H1 (cell line): ENCODE results near the gene TRIM7. TPM values are rescaled to one million over a fixed set of nuclear protein-coding genes. Genes with fewer than 3 reads are reported as not detected.

ENCODE experiments used
- CTCF ChIA-PET: fragments of 300-600 bp; sonication (Branson Sonifier 250); formaldehyde crosslinking; loops from one replicate; lab custom pipeline; 2021; ENCODE audit not compliant: partially characterized antibody; lab: Charles Lee
- POLR2A ChIA-PET: fragments of 300-600 bp; sonication (Branson Sonifier 250); formaldehyde crosslinking; loops from one replicate; lab custom pipeline; 2021; ENCODE audit warnings: inconsistent platforms; ENCODE audit not compliant: partially characterized antibody; lab: Charles Lee
- DNase-seq, 2 experiments: peaks; one replicate each; pipeline versions ENCODE4 v3.0.0 to v3.0.0-alpha.2; 2010 to 2022; ENCODE audit warnings: low spot score in 2 of 2, low read depth in 1 of 2, mixed read lengths in 1 of 2
- FAIRE-seq: peaks from 2 replicates; lab custom pipeline; 2011; peaks lifted over from hg19 to GRCh38; lab: Jason Lieb, UNC
- H2AFZ ChIP-seq: 2 replicates; pipeline ENCODE4 v1.8.1; 2012; ENCODE audit warnings: low read length, inconsistent platforms
- H2AK5ac ChIP-seq: 2 replicates; pipeline ENCODE4 v1.6.1; 2013; ENCODE audit warnings: low read depth, low read length
- H2BK120ac ChIP-seq: replicated peaks from 2 replicates; pipeline ENCODE3; 2013; ENCODE audit warnings: low read depth, low read length, inconsistent platforms
- H2BK12ac ChIP-seq: 2 replicates; pipeline ENCODE4 v1.6.1; 2013; ENCODE audit warnings: low read depth, low read length
- H2BK15ac ChIP-seq: 2 replicates; pipeline ENCODE4 v1.6.1; 2013; ENCODE audit warnings: low read length
- H2BK20ac ChIP-seq: 2 replicates; pipeline ENCODE4 v1.6.1; 2013; ENCODE audit warnings: low read length
- H2BK5ac ChIP-seq: 2 replicates; pipeline ENCODE4 v1.6.1; 2013; ENCODE audit warnings: low read depth, low read length
- H3K14ac ChIP-seq: 2 replicates; pipeline ENCODE4 v1.6.1; 2013; ENCODE audit warnings: inconsistent platforms; ENCODE audit not compliant: insufficient read length
- H3K18ac ChIP-seq: 2 replicates; pipeline ENCODE4 v1.6.1; 2013; ENCODE audit warnings: low read length; ENCODE audit errors: extremely low read depth
- H3K23ac ChIP-seq: 2 replicates; pipeline ENCODE4 v1.6.1; 2013; ENCODE audit warnings: inconsistent platforms; ENCODE audit not compliant: insufficient read length
- H3K23me2 ChIP-seq: 2 replicates; pipeline ENCODE4 v1.6.1; 2013; ENCODE audit warnings: low read depth, low read length
- H3K27ac ChIP-seq: 2 replicates; pipeline ENCODE4 v1.6.1; 2011; ENCODE audit warnings: low read depth, low read length, inconsistent platforms
- H3K27me3 ChIP-seq, 4 experiments: replicated peaks in 1 of 4; 1 replicate in 1 of 4; 2 replicates in 3 of 4; pipeline versions ENCODE4 v1.6.1 to v1.8.1; 2011 to 2013; ENCODE audit warnings: low read length in 3 of 4, mild to moderate bottlenecking in 3 of 4, inconsistent platforms in 2 of 4, mixed read lengths in 2 of 4, moderate library complexity in 1 of 4; ENCODE audit not compliant: control insufficient read depth in 3 of 4, insufficient read depth in 3 of 4; ENCODE audit errors: extremely low read depth in 1 of 4
- H3K36me3 ChIP-seq, 4 experiments: 2 replicates each; pipeline versions ENCODE4 v1.6.1 to v1.8.1; 2011 to 2013; ENCODE audit warnings: mild to moderate bottlenecking in 4 of 4, low read length in 3 of 4, moderate library complexity in 2 of 4, control low read depth in 1 of 4, inconsistent platforms in 1 of 4; ENCODE audit not compliant: insufficient read depth in 4 of 4, control insufficient read depth in 2 of 4
- H3K4ac ChIP-seq: replicated peaks from 2 replicates; pipeline ENCODE3; 2013; ENCODE audit warnings: low read length, low read depth, mixed read lengths, inconsistent platforms; ENCODE audit not compliant: insufficient read length
- H3K4me1 ChIP-seq, 4 experiments: replicated peaks in 1 of 4; 1 replicate in 1 of 4; 2 replicates in 3 of 4; pipeline versions ENCODE4 v1.6.1 to v1.8.1; 2011 to 2013; ENCODE audit warnings: low read length in 3 of 4, inconsistent platforms in 2 of 4, mixed read lengths in 1 of 4; ENCODE audit not compliant: insufficient read depth in 4 of 4, control insufficient read depth in 3 of 4
- H3K4me2 ChIP-seq, 2 experiments: 2 replicates each; pipeline versions ENCODE4 v1.6.1 to v1.8.1; 2011 to 2013; ENCODE audit warnings: low read depth in 2 of 2, low read length in 2 of 2, control low read depth in 1 of 2, inconsistent platforms in 1 of 2, mild to moderate bottlenecking in 1 of 2; ENCODE audit not compliant: insufficient read depth in 1 of 2
- H3K4me3 ChIP-seq, 4 experiments: fragments of 200-600, 300-600 bp in 1 of 4; sonication (generic), shearing (Covaris generic), sonication (Bioruptor Twin) in 1 of 4; 2 replicates each; pipeline versions ENCODE4 v1.5.1 to v1.8.1; 2011 to 2016; ENCODE audit warnings: low read length in 4 of 4, low read depth in 3 of 4, control low read depth in 2 of 4, inconsistent platforms in 2 of 4, mild to moderate bottlenecking in 2 of 4, mixed read lengths in 1 of 4, moderate library complexity in 1 of 4; ENCODE audit not compliant: insufficient read depth in 2 of 4; ENCODE audit errors: extremely low read depth in 1 of 4
- H3K56ac ChIP-seq: replicated peaks from 2 replicates; pipeline ENCODE3; 2013; ENCODE audit warnings: low read depth, mild to moderate bottlenecking, mixed read lengths, low read length, inconsistent platforms; ENCODE audit not compliant: insufficient read length
- H3K79me1 ChIP-seq: 2 replicates; pipeline ENCODE4 v1.6.1; 2013; ENCODE audit warnings: low read depth, low read length, control low read depth
- H3K79me2 ChIP-seq, 2 experiments: 2 replicates each; pipeline versions ENCODE4 v1.6.1 to v1.8.1; 2012 to 2013; ENCODE audit warnings: low read length in 2 of 2, mild to moderate bottlenecking in 2 of 2, inconsistent platforms in 1 of 2; ENCODE audit not compliant: insufficient read depth in 2 of 2, control insufficient read depth in 1 of 2
- H3K9ac ChIP-seq, 4 experiments: replicated peaks in 1 of 4; 1 replicate in 1 of 4; 2 replicates in 3 of 4; pipeline versions ENCODE4 v1.6.1 to v1.8.1; 2011 to 2013; ENCODE audit warnings: low read depth in 3 of 4, low read length in 3 of 4, control low read depth in 2 of 4, mild to moderate bottlenecking in 2 of 4, moderate library complexity in 2 of 4, inconsistent platforms in 1 of 4; ENCODE audit errors: extremely low read depth in 1 of 4
- H3K9me3 ChIP-seq, 2 experiments: 2 replicates each; pipeline versions ENCODE4 v1.6.1 to v1.8.1; 2012 to 2013; ENCODE audit warnings: mild to moderate bottlenecking in 2 of 2, moderate library complexity in 2 of 2, control low read depth in 1 of 2, inconsistent platforms in 1 of 2, low read depth in 1 of 2, low read length in 1 of 2, mixed read lengths in 1 of 2; ENCODE audit not compliant: insufficient read depth in 2 of 2
- H4K20me1 ChIP-seq, 2 experiments: replicated peaks in 1 of 2; 2 replicates each; pipeline versions ENCODE3 to v1.8.1; 2011 to 2013; ENCODE audit warnings: inconsistent platforms in 2 of 2, low read length in 2 of 2, mild to moderate bottlenecking in 1 of 2; ENCODE audit not compliant: insufficient read depth in 2 of 2, control insufficient read depth in 1 of 2
- H4K5ac ChIP-seq: 2 replicates; pipeline ENCODE4 v1.6.1; 2013; ENCODE audit warnings: low read length, low read depth, mixed read lengths, inconsistent platforms; ENCODE audit not compliant: insufficient read length
- H4K8ac ChIP-seq: 2 replicates; pipeline ENCODE4 v1.8.0; 2013; ENCODE audit warnings: mild to moderate bottlenecking, moderate library complexity, low read length, inconsistent platforms; ENCODE audit not compliant: insufficient read depth; ENCODE audit errors: extremely low read depth
- H4K91ac ChIP-seq: replicated peaks from 2 replicates; pipeline ENCODE3; 2013; ENCODE audit warnings: low read length, mixed read lengths, inconsistent platforms; ENCODE audit not compliant: insufficient read length
- ATF2 ChIP-seq: IDR thresholded peaks from 2 replicates; pipeline ENCODE4 v1.6.1; 2012; ENCODE audit warnings: low read length, inconsistent platforms
- ATF3 ChIP-seq: IDR thresholded peaks from 2 replicates; pipeline ENCODE4 v1.6.1; 2011; ENCODE audit warnings: low read depth, mild to moderate bottlenecking, low read length; ENCODE audit not compliant: insufficient read depth
- EZH2 ChIP-seq: fragments of 200-600 bp; sonication (generic); IDR thresholded peaks from 2 replicates; pipeline ENCODE4 v1.7.1; 2012; ENCODE audit warnings: low read depth, mild to moderate bottlenecking, moderate library complexity, low read length, inconsistent platforms; ENCODE audit not compliant: severe bottlenecking
- KDM4A ChIP-seq: IDR thresholded peaks from one replicate; pipeline ENCODE4 v1.7.1; 2012; ENCODE audit warnings: low read depth, mild to moderate bottlenecking, moderate library complexity, low read length, inconsistent platforms; ENCODE audit not compliant: severe bottlenecking
- WGBS, 2 experiments: shearing (Covaris generic) in 1 of 2; methylation state at CpG; one replicate each; pipeline versions ENCODE4 v1.1.6 to v1.1.7; 2013 to 2015; ENCODE audit warnings: low lambda C conversion rate in 2 of 2, mixed read lengths in 2 of 2, inconsistent platforms in 1 of 2, low coverage in 1 of 2, missing lambda C conversion rate in 1 of 2; ENCODE audit not compliant: insufficient replicate concordance in 2 of 2, insufficient coverage in 1 of 2, insufficient read length in 1 of 2; ENCODE audit errors: extremely low coverage in 1 of 2, missing lambda C conversion rate in 1 of 2; 5-methylcytosine and 5-hydroxymethylcytosine counted together
- long read RNA-seq, 2 experiments: library from RNA in 1 of 2; library from capped mRNA in 1 of 2; stranded (forward); transcript quantifications; one replicate each; pipeline ENCODE4 v2.0.0, GENCODE V29; 2021; ENCODE audit warnings: inconsistent platforms in 1 of 2
- polyA minus RNA-seq, 3 experiments: library from RNA; depleted of rRNA, polyadenylated mRNA; stranded (reverse); fragments of >200 nt; gene quantifications; 1 replicate in 2 of 3; 2 replicates in 1 of 3; pipeline ENCODE4 v1.2.3, GENCODE V29; 2011
- polyA plus RNA-seq, 7 experiments: library from polyadenylated mRNA; depleted of rRNA in 3 of 7; stranded (reverse) in 5 of 7; unstranded in 2 of 7; fragments of >200 nt in 5 of 7; fragments of 200-250 nt in 2 of 7; gene quantifications; 1 replicate in 5 of 7; 2 replicates in 1 of 7; 4 replicates in 1 of 7; pipeline versions ENCODE4 v1.2.1 to v1.2.3, GENCODE V29; 2011 to 2013; ENCODE audit warnings: missing spikeins in 2 of 7, mixed read lengths in 2 of 7
- total RNA-seq: library from RNA; stranded (reverse); fragmentation: NEBNext Ultra II Directional; extraction: Animal tissue kit (Norgen Biotek cat#: 25700); gene quantifications from 2 replicates; pipeline ENCODE4 v1.2.1, GENCODE V29; 2021

Gene TRIM7
- total RNA-seq (0.44 and 0.47 TPM in 2 replicates), polyA plus RNA-seq (2011; rRNA removed) (0.36 and 0.57 TPM in 2 replicates), polyA minus RNA-seq (2011; rRNA and poly(A)+ RNA removed) (0.05 TPM in 1 of 2 replicates, not detected in the other)
- polyA plus RNA-seq (2011; cell fraction: cytosol; rRNA removed): 0.62 TPM
- polyA plus RNA-seq (2011; cell fraction: nucleus; rRNA removed): 0.54 TPM
- 0.35 to 1.0 TPM (median 0.45 TPM) in 4 replicates for polyA plus RNA-seq (2012, experiment 1 of 2)
- polyA plus RNA-seq (2012, experiment 2 of 2): 0.55 TPM
- 0.53 TPM for polyA plus RNA-seq (2013, experiment 1 of 2)
- polyA plus RNA-seq (2013, experiment 2 of 2): 0.28 TPM
- not detected for polyA minus RNA-seq (2011; cell fraction: cytosol; rRNA and poly(A)+ RNA removed)
- 0.60 TPM for polyA minus RNA-seq (2011; cell fraction: nucleus; rRNA and poly(A)+ RNA removed)
- long read RNA-seq, experiment 1: 0 reads
- long read RNA-seq, experiment 2: 0 reads

DNA sequence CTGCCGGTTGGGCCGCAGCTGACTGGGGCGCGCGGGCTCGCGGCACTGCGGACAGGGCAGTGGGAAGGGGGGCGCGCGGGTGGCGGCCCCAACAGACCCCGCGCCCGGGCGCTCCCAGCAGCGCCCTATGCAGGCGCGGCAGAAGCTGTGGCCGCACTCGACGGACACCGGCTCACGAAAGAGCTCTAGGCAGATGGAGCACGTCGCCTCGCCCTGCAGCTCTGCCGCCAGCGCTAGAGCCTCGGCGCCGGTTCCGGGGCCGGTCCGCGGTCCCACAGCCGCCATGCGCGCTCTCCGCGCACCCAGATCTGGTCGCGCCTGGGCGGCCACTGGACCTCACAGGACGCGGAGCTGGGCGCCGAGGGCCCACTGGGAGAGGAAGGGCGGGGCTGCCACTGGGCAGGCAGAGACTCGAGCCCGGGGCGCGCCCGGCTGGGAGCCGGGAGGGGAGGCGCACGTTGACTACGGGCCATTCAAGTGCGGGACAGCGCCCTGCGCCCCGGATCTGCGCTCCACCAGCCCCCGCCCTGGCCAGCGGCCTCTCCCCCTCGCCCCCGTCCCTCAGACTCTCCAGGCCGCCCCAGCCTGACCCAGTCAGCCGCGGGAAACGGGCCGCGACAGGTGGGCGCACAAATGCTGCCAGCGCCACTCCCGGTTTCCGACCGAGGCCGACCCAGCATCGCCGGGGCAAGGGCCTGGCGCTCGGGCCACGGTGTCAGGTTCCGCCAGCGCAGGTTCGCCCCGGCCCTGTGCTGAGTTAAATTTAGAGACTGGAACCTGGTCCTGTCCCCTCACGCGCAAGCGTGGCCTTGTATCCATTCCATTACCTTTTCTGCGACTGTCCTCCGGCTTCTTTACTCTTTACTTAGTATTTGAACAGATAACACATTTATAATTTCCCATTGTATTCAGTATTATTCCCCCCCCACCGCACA lies at the start of gene TRIM7:
TRIM7 (minus strand) TSS at position 371 of the 935 bp plus-strand sequence; CDS start at position 285, 86 bp downstream.
- Histone ChIP-seq H2BK20ac (no peak within 1 kb of the TSS), H3K79me1 (no peaks in the 10 kb centered on the region), H3K56ac (no peak within 1 kb of the TSS), H3K14ac (no peak within 1 kb of the TSS), H2AFZ (peak within 1 kb of the TSS; percentile 8; the same call in 1 of the 2 replicates), H3K23ac (no peak within 1 kb of the TSS), H4K5ac (no peak within 1 kb of the TSS), H2BK120ac (no peak within 1 kb of the TSS), H3K4ac (no peak within 1 kb of the TSS), H3K4me2 (peak within 1 kb of the TSS; percentile 93 to 99), H2BK5ac (no peak within 1 kb of the TSS), H3K79me2 (no peaks in the 10 kb centered on the region), H3K4me3 (peak within 1 kb of the TSS; percentile 55 to 87 (median 80)), H3K23me2 (peaks cover 24% of the 10 kb centered on the region), H4K8ac (peak within 1 kb of the TSS; percentile 81; the same call in 1 of the 2 replicates), H4K91ac (no peak within 1 kb of the TSS), H3K18ac (no peak within 1 kb of the TSS; the same call in 1 of the 2 replicates), H2AK5ac (no peak within 1 kb of the TSS), H3K27me3 (peaks cover 28 to 64% (median 52%) of the 10 kb centered on the region in 4 experiments), H3K36me3 (peaks cover 0 to 7% (median 0%) of the 10 kb centered on the region in 4 experiments; a peak in 1 of 8 replicates), H2BK15ac (peak within 1 kb of the TSS; percentile 46; the same call in 1 of the 2 replicates), H4K20me1 (peaks cover under 1 to 2% of the 10 kb centered on the region in 2 experiments), H3K4me1 (peaks cover 0 to 13% (median 8%) of the 10 kb centered on the region in 4 experiments; a peak in 6 of 7 replicates), H3K9ac (peak within 1 kb of the TSS in 1 of 4 experiments; percentile 54; a peak in 3 of 7 replicates), H3K27ac (no peak within 1 kb of the TSS), H2BK12ac (peak within 1 kb of the TSS; percentile 68; the same call in 1 of the 2 replicates), H3K9me3 (no peaks in the 10 kb centered on the region)
- DNase-seq (no peak), FAIRE-seq (no peak)
- ChIA-PET POLR2A (interaction anchor here (1.3 to 8.4 kb wide), 5 partner anchors 13 to 56 kb away, joined by 5 to 90 read pairs (median 32); partner anchors contain the start of genes RACK1 and TRIM52), CTCF (interaction anchor here (0.8 to 14.5 kb wide), 5 partner anchors 8 to 69 kb away, joined by 3 to 197 read pairs (median 7); no protein-coding TSS in a partner anchor)
- WGBS, 2 experiments: 2% methylated on average over 69 of the region's 94 CpGs; no CpG with 5 or more reads in 1 of the 2 experiments
- TF ChIP-seq ATF3 (no peak), EZH2 (peak; percentile 76), KDM4A (peak; percentile 68), ATF2 (no peak)
